Pancreas (tissue), 10 donors: Measurements from ENCODE around the gene SPOCK1. TPM values are rescaled to one million over a fixed set of nuclear protein-coding genes. Genes with fewer than 3 reads are reported as not detected.

Experiments
- ATAC-seq, 4 donors: fragments of 200-7000 bp; cut with Tn5 transposase; one replicate each; pipeline versions ENCODE4 v1.8.0 to v1.9.1; 2020; ENCODE audit warnings: mild to moderate bottlenecking in 4 of 4, moderate library complexity in 4 of 4
- DNase-seq, 6 donors: peaks; one replicate each; pipeline ENCODE4 v3.0.0-alpha.2; 2020
- FAIRE-seq: peaks from 2 replicates; lab custom pipeline; 2012; peaks lifted over from hg19 to GRCh38; lab: Jason Lieb, UNC
- H3K27ac ChIP-seq, 4 donors: fragments of 200-600 bp; sonication (generic); 1 replicate in 3 of 4; 2 replicates in 1 of 4; pipeline versions ENCODE4 v1.5.0 to v1.8.0; 2020
- H3K27me3 ChIP-seq, 4 donors: fragments of 200-600 bp; one replicate each; pipeline ENCODE4 v1.8.0; 2021
- H3K36me3 ChIP-seq, 3 donors: fragments of 200-600 bp; sonication (generic) in 1 of 3; one replicate each; pipeline versions ENCODE4 v1.5.0 to v1.8.0; 2020 to 2021
- H3K4me1 ChIP-seq, 3 donors: fragments of 200-600 bp; one replicate each; pipeline ENCODE4 v1.8.0; 2021
- H3K4me3 ChIP-seq, 4 donors: fragments of 200-600 bp; sonication (generic) in 2 of 4; one replicate each; pipeline versions ENCODE4 v1.5.0 to v1.8.0; 2020 to 2021
- H3K9me3 ChIP-seq, 4 donors: fragments of 200-600 bp; one replicate each; pipeline ENCODE4 v1.8.0; 2021
- CTCF ChIP-seq, 4 donors: fragments of 200-600 bp; sonication (generic) in 3 of 4; IDR thresholded peaks; one replicate each; pipeline versions ENCODE4 v1.5.0 to v1.8.0; 2021; ENCODE audit warnings: antibody characterized with exemption in 4 of 4
- WGBS, 2 donors: extraction: QIAGEN DNeasy Blood & Tissue Kit; methylation state at CpG; one replicate each; pipeline ENCODE4 v1.1.7; 2013; 5-methylcytosine and 5-hydroxymethylcytosine counted together
- intact Hi-C, 3 donors: fragments of 100-400 bp; cut with DNase I; formaldehyde crosslinking; loops; one replicate each; pipeline versions ENCODE4 v1.11.1 to v1.14.2; 2022
- polyA plus RNA-seq, 2 donors: library from polyadenylated mRNA; stranded (reverse); fragments of 200-250 nt; gene quantifications; one replicate each; pipeline ENCODE4 v1.2.3, GENCODE V29; 2013
- total RNA-seq, 6 donors: library from RNA; stranded (reverse); fragmentation: NEBNext Ultra II Directional in 4 of 6; extraction: Animal tissue kit (Norgen Biotek cat#: 25700) in 4 of 6; gene quantifications; one replicate each; pipeline versions ENCODE4 v1.2.1 to v1.2.4, GENCODE V29; 2021 to 2023
- donor health status: healthy with polysubstance abuse.
- donor health status: DM: no; HTN: no; CAD: no; lungs with moderate emphysema.
- donor health status: DM: no; HTN: no; CAD: no.
- donor health status: control.
- donor health status: control.
- donor health status: Bipolar disorder and iron deficiency.
- donor health status: DM: yes; HTN: yes; CAD: no.
- donor health status: DM: no; HTN: no; CAD: no.
- donor health status: DM: no; HTN: no; CAD: no.
- donor health status: DM: yes; HTN: yes; CAD: no.

SPOCK1 gene
- total and polyA plus RNA-seq, 8 donors, result 1.7 to 16.5 (median 5.3) TPM

DNA sequence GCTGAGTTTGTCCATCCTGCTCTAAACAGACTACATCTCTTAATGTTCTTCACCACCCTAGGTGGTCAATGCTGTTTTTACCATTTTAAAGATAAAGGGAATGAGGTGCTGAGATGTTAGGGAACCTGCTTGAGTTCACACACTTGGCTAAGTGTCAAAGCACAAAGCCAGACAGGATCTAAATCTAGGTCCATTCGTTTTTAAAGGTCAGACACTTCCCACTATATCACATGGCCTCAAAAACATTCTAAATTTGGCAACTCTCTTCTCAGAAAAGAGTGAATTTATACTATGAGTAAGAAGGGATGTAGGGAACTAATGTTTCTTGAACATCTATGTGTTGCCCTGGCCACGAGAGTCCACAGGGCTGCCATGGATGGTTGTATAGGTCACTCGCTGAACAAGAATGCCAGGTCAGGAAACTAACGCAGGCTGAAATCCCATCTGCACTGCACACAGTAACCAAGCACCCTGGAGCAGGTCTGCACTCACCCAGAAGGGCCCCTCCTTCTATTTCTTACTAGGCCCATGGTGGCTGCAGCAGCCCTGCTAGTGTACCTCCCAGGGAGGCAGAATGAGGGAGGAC lies 213.0 kb downstream of the SPOCK1 start:
- intact Hi-C loops, result no loop called here
- 76 to 78% methylated on average over 4 of the region's 4 CpGs for WGBS, 2 donors
- no peaks in the 10 kb centered on the region for H3K27me3 ChIP-seq
- H3K9me3 ChIP-seq, result no peaks in the 10 kb centered on the region
- H3K4me3 ChIP-seq, result no peak overlapping the region
- no peak for DNase-seq
- H3K4me1 ChIP-seq, result no peaks in the 10 kb centered on the region
- ATAC-seq, result no peak
- no peak for FAIRE-seq
- TF ChIP-seq CTCF (IDR thresholded peaks at IDR 0.05), result no peak
- H3K27ac ChIP-seq, result no peak overlapping the region
- no peaks in the 10 kb centered on the region for H3K36me3 ChIP-seq

- DNase-seq (no peak), FAIRE-seq (no peak), ATAC-seq (peak; percentile 35 to 65 (median 44))
- no peaks in the 10 kb centered on the region for H3K27me3 ChIP-seq
- WGBS, 2 donors, result 47 to 84% methylated on average over 2 of the region's 2 CpGs
- H3K9me3 ChIP-seq, result no peaks in the 10 kb centered on the region
- no peak overlapping the region for H3K27ac ChIP-seq
- no peaks in the 10 kb centered on the region for H3K4me1 ChIP-seq
- no peak for TF ChIP-seq CTCF (IDR thresholded peaks at IDR 0.05)
- H3K4me3 ChIP-seq, result no peak overlapping the region
- no peaks in the 10 kb centered on the region for H3K36me3 ChIP-seq
- intact Hi-C loops, result no loop called here
These were observed 215.3 kb downstream of the SPOCK1 start for GRCh38 chr5:137283801-137284200.

DNA sequence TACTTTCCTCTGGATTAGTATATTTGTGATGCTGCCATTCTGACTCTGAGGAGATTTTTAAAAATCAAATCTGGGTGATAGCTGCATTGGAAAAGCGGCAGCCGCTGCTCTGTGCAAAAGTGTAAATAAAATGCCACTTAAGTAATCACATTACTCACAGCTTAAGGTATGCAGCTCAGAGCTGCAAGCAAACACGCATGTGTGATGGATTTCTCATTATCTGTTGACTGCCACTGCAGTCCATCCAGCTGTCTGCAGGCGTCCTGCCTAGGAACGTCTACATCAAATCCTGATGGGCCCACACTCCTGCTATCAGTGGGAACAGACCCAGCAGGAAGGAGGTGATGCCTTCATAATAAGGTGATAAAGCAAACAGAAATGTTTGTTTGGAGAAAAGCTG lies 216.9 kb downstream of the SPOCK1 start:
- DNase-seq, result no peak
- Histone ChIP-seq H3K36me3 (no peaks in the 10 kb centered on the region), H3K27me3 (no peaks in the 10 kb centered on the region), H3K27ac (no peak overlapping the region), H3K4me3 (no peak overlapping the region), H3K4me1 (no peaks in the 10 kb centered on the region), H3K9me3 (no peaks in the 10 kb centered on the region)
- FAIRE-seq, result no peak
- WGBS, 2 donors, result 12 to 15% methylated on average over 5 of the region's 5 CpGs
- intact Hi-C loops, result no loop called here
- peak in 3 of 4 donors; percentile 34 to 58 (median 44) for ATAC-seq
- no peak for TF ChIP-seq CTCF (IDR thresholded peaks at IDR 0.05)

GRCh38 chr5:137281201-137281600 lies 217.9 kb downstream of the SPOCK1 start:
- Histone ChIP-seq H3K9me3 (no peaks in the 10 kb centered on the region), H3K27ac (no peak overlapping the region), H3K36me3 (no peaks in the 10 kb centered on the region), H3K4me1 (no peaks in the 10 kb centered on the region), H3K27me3 (no peaks in the 10 kb centered on the region), H3K4me3 (no peak overlapping the region)
- intact Hi-C loops, result no loop called here
- ATAC-seq (no peak), FAIRE-seq (no peak), DNase-seq (no peak)
- TF ChIP-seq CTCF (IDR thresholded peaks at IDR 0.05), result no peak
- WGBS, 2 donors, result 82 to 91% methylated on average over 1 of the region's 1 CpG

- FAIRE-seq, result no peak
- intact Hi-C loops, result no loop called here
- 75 to 84% methylated on average over 3 of the region's 3 CpGs for WGBS, 2 donors
- ATAC-seq, result no peak
- no peak overlapping the region for H3K4me3 ChIP-seq
- no peak overlapping the region for H3K27ac ChIP-seq
- no peaks in the 10 kb centered on the region for H3K36me3 ChIP-seq
- H3K4me1 ChIP-seq, result no peaks in the 10 kb centered on the region
- no peak for DNase-seq
- no peaks in the 10 kb centered on the region for H3K27me3 ChIP-seq
- TF ChIP-seq CTCF (IDR thresholded peaks at IDR 0.05), result no peak
- H3K9me3 ChIP-seq, result no peaks in the 10 kb centered on the region
These were observed 218.5 kb downstream of the SPOCK1 start for GRCh38 chr5:137280656-137281055.
